Neural crest cell (in vitro differentiated cells): ENCODE data around the gene ATP9B. TPM values are rescaled to one million over a fixed set of nuclear protein-coding genes. Genes with fewer than 3 reads are reported as not detected.

ENCODE experiments used
- DNase-seq: peaks from one replicate; pipeline ENCODE4 v3.0.0; 2021; ENCODE audit warnings: low read depth, mixed read lengths, low spot score
- H3K27ac Mint-ChIP-seq: one replicate; pipeline ENCODE4 v1.8.0; 2021; ENCODE audit warnings: mild to moderate bottlenecking, mixed read lengths; ENCODE audit not compliant: unreplicated experiment
- H3K27me3 Mint-ChIP-seq: 2 replicates; pipeline ENCODE4 v1.8.0; 2021; ENCODE audit warnings: low read depth, mild to moderate bottlenecking, mixed read lengths
- H3K36me3 Mint-ChIP-seq: 2 replicates; pipeline ENCODE4 v1.8.0; 2021; ENCODE audit warnings: low read depth, mild to moderate bottlenecking, mixed read lengths
- H3K4me1 Mint-ChIP-seq: 2 replicates; pipeline ENCODE4 v1.8.0; 2021; ENCODE audit warnings: mixed read lengths
- H3K4me3 Mint-ChIP-seq: one replicate; pipeline ENCODE4 v1.8.0; 2021; ENCODE audit warnings: mild to moderate bottlenecking, mixed read lengths
- H3K9me3 Mint-ChIP-seq: 2 replicates; pipeline ENCODE4 v1.8.0; 2021; ENCODE audit warnings: mixed read lengths
- CTCF ChIP-seq: fragments of 200-600 bp; sonication (generic); conservative IDR thresholded peaks from 2 replicates; pipeline ENCODE4 v1.5.0; 2021; ENCODE audit warnings: antibody characterized with exemption, mild to moderate bottlenecking
- total RNA-seq: library from RNA; stranded (reverse); gene quantifications from 2 replicates; pipeline ENCODE4 v1.2.1, GENCODE V29; 2021

ATP9B gene
- total RNA-seq, 1 donor from 2014 or later: 32.9 TPM

- no peak for DNase-seq
- peaks cover 19% of the 10 kb centered on the region for H3K36me3 Mint-ChIP-seq
- no peak for TF ChIP-seq CTCF
- H3K4me1 Mint-ChIP-seq: peaks cover 15% of the 10 kb centered on the region
- H3K27ac Mint-ChIP-seq: no peak overlapping the region
- H3K27me3 Mint-ChIP-seq: peaks cover 30% of the 10 kb centered on the region
- peaks cover 30% of the 10 kb centered on the region for H3K9me3 Mint-ChIP-seq
- peak overlapping the region; percentile 20 for H3K4me3 Mint-ChIP-seq
Observed at GRCh38 chr18:79065802-79066201, 3.4 kb upstream of the ATP9B start.

GRCh38 chr18:79067611-79068010 is 1.6 kb upstream of the ATP9B start:
- peaks cover 23% of the 10 kb centered on the region for H3K4me1 Mint-ChIP-seq
- peaks cover 30% of the 10 kb centered on the region for H3K27me3 Mint-ChIP-seq
- H3K27ac Mint-ChIP-seq: no peak overlapping the region
- no peak for TF ChIP-seq CTCF
- DNase-seq: no peak
- H3K9me3 Mint-ChIP-seq: peaks cover 34% of the 10 kb centered on the region
- peaks cover 25% of the 10 kb centered on the region for H3K36me3 Mint-ChIP-seq
- peak overlapping the region; percentile 82 for H3K4me3 Mint-ChIP-seq

- H3K27me3 Mint-ChIP-seq: peaks cover 30% of the 10 kb centered on the region
- H3K36me3 Mint-ChIP-seq: peaks cover 31% of the 10 kb centered on the region
- H3K4me3 Mint-ChIP-seq: peak overlapping the region; percentile 82
- TF ChIP-seq CTCF: no peak
- no peak for DNase-seq
- peaks cover 34% of the 10 kb centered on the region for H3K9me3 Mint-ChIP-seq
- peaks cover 23% of the 10 kb centered on the region for H3K4me1 Mint-ChIP-seq
- H3K27ac Mint-ChIP-seq: peak overlapping the region; percentile 91
Observed at GRCh38 chr18:79068341-79068936, 755 bp upstream of the ATP9B start.

- peaks cover 30% of the 10 kb centered on the region for H3K27me3 Mint-ChIP-seq
- TF ChIP-seq CTCF: no peak
- no peak for DNase-seq
- peaks cover 43% of the 10 kb centered on the region for H3K36me3 Mint-ChIP-seq
- peak overlapping the region; percentile 94 for H3K27ac Mint-ChIP-seq
- H3K4me3 Mint-ChIP-seq: peak overlapping the region; percentile 97
- peaks cover 35% of the 10 kb centered on the region for H3K9me3 Mint-ChIP-seq
- H3K4me1 Mint-ChIP-seq: peaks cover 23% of the 10 kb centered on the region
Observed at GRCh38 chr18:79069717-79070151, 540 bp downstream of the ATP9B start.

GRCh38 chr18:79070486-79070885 is 1.3 kb downstream of the ATP9B start:
- DNase-seq: no peak
- Mint-ChIP-seq H3K27ac (no peak overlapping the region), H3K27me3 (peaks cover 26% of the 10 kb centered on the region), H3K4me1 (peaks cover 23% of the 10 kb centered on the region), H3K9me3 (peaks cover 36% of the 10 kb centered on the region), H3K4me3 (peak overlapping the region; percentile 97), H3K36me3 (peaks cover 48% of the 10 kb centered on the region)
- no peak for TF ChIP-seq CTCF
